Testis (tissue), 3 donors: Measurements from ENCODE around the gene GALNT4. TPM values are rescaled to one million over a fixed set of nuclear protein-coding genes. Genes with fewer than 3 reads are reported as not detected.

ENCODE experiments used
- DNase-seq: peaks from one replicate; pipeline ENCODE4 v3.0.0-alpha.2; 2019
- H3K27ac ChIP-seq, 2 donors: fragments of 200-600 bp; sonication (generic); one replicate each; pipeline ENCODE4 v1.5.1; 2019
- H3K27me3 ChIP-seq: fragments of 200-600 bp; sonication (generic); one replicate; pipeline ENCODE4 v1.5.1; 2019
- H3K36me3 ChIP-seq: fragments of 200-600 bp; sonication (generic); one replicate; pipeline ENCODE4 v1.5.1; 2017; ENCODE audit warnings: low read depth; ENCODE audit errors: missing control alignments
- H3K4me1 ChIP-seq: fragments of 200-600 bp; sonication (generic); one replicate; pipeline ENCODE4 v1.5.1; 2019
- H3K4me3 ChIP-seq, 2 donors: fragments of 200-600 bp; sonication (generic); one replicate each; pipeline ENCODE4 v1.5.1; 2017 to 2019
- H3K9me3 ChIP-seq: fragments of 200-600 bp; sonication (generic); one replicate; pipeline ENCODE4 v1.5.1; 2017
- POLR2A ChIP-seq: fragments of 450-650 bp; IDR thresholded peaks from one replicate; pipeline ENCODE4 v1.6.1; 2017; ENCODE audit warnings: antibody characterized with exemption, mild to moderate bottlenecking, moderate library complexity
- WGBS, 2 donors: methylation state at CpG; one replicate each; pipeline ENCODE4 v1.1.5; 2018; 5-methylcytosine and 5-hydroxymethylcytosine counted together
- intact Hi-C: fragments of 100-400 bp; cut with DNase I; formaldehyde crosslinking; loops from one replicate; pipeline ENCODE4 v1.15.1; 2023; ENCODE audit warnings: low total_unique reads
- polyA plus RNA-seq: library from polyadenylated mRNA; stranded (reverse); fragments of 350-450 nt; fragmentation: Illumina TruSeq; extraction: RNeasy Lipid Tissue Mini Kit (QIAGEN cat#74804); gene quantifications from one replicate; pipeline ENCODE4 v1.2.3, GENCODE V29; 2014; ENCODE audit warnings: low read depth, low replicate concordance; ENCODE audit not compliant: insufficient read depth
- small RNA-seq, 2 donors: library from RNA; depleted of rRNA; stranded (forward); fragments of <200 nt; gene quantifications; one replicate each; pipeline ENCODE3, GENCODE V24; 2016
- total RNA-seq, 2 donors: library from RNA; depleted of rRNA; stranded (reverse); fragments of >200 nt; gene quantifications; one replicate each; pipeline ENCODE4 v1.2.3, GENCODE V29; 2016
- TF ChIP-seq, protein P1 (sequence below), 3 experiments: fragments of 450-650 bp in 2 of 3; fragments of 200-600 bp in 1 of 3; sonication (generic) in 1 of 3; IDR thresholded peaks; one replicate each; pipeline ENCODE4 v1.5.1; 2016 to 2019; ENCODE audit warnings: antibody characterized with exemption in 3 of 3, mild to moderate bottlenecking in 2 of 3, moderate library complexity in 1 of 3

Gene GALNT4
- total and polyA plus RNA-seq, 3 donors from 2014 or later, result 1.8 to 4.3 (median 3.4) TPM

DNA sequence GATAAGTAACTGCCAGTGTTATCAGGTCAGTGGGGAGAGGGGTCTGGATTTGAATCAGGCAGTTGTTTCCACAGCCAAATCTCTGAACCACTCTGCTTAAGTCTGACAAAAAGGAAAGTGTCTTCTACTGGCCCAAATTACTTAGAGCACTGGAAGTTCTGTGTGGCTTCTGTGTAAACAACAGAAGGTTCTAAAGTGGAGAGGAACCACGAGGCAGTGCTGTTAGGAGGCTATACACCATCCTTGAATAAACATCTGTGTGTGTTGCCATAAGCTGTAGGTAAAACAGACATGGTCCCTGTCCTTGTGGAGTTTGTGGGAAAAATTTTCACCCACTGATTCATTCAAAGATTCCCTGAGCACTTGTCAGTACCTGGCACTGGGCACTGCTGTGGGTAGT, 50.0 kb downstream of the GALNT4 start:
- H3K4me3 ChIP-seq, result no peak overlapping the region
- H3K27me3 ChIP-seq, result no peaks in the 10 kb centered on the region
- TF ChIP-seq, protein P1, sequence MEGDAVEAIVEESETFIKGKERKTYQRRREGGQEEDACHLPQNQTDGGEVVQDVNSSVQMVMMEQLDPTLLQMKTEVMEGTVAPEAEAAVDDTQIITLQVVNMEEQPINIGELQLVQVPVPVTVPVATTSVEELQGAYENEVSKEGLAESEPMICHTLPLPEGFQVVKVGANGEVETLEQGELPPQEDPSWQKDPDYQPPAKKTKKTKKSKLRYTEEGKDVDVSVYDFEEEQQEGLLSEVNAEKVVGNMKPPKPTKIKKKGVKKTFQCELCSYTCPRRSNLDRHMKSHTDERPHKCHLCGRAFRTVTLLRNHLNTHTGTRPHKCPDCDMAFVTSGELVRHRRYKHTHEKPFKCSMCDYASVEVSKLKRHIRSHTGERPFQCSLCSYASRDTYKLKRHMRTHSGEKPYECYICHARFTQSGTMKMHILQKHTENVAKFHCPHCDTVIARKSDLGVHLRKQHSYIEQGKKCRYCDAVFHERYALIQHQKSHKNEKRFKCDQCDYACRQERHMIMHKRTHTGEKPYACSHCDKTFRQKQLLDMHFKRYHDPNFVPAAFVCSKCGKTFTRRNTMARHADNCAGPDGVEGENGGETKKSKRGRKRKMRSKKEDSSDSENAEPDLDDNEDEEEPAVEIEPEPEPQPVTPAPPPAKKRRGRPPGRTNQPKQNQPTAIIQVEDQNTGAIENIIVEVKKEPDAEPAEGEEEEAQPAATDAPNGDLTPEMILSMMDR (IDR thresholded peaks at IDR 0.05), result no peak
- no peak for TF ChIP-seq POLR2A
- no peak overlapping the region for H3K27ac ChIP-seq
- no peaks in the 10 kb centered on the region for H3K9me3 ChIP-seq
- no peaks in the 10 kb centered on the region for H3K4me1 ChIP-seq
- H3K36me3 ChIP-seq, result no peaks in the 10 kb centered on the region
- WGBS, 2 donors, result 57 to 77% methylated on average over 1 of the region's 1 CpG
- intact Hi-C loops, result loop anchor here (10.0 kb wide), 1 partner anchor 50 kb away; the partner anchor contains the start of genes GALNT4 and POC1B
- no peak for DNase-seq

Small RNA genes within 50 kb of the gene (small RNA-seq; reads per million reads assigned to genes)
- gene AC025034.2 (0 reads per million in 2 donors), gene POC1B-GALNT4 (0 reads per million in 2 donors)

Other genes starting within 250 kb of the GALNT4 start
- 10 to 100 TPM; 10.9 to 17.2 TPM for gene DUSP6, start 172.3 kb downstream of the GALNT4 start, total RNA-seq
- gene DUSP6, start 172.3 kb downstream of the GALNT4 start, polyA plus RNA-seq, result 15.1 TPM
- 10 to 100 TPM; 21.3 to 30.2 TPM for gene POC1B, start 1.3 kb upstream of the GALNT4 start, total RNA-seq
- gene POC1B, start 1.3 kb upstream of the GALNT4 start, polyA plus RNA-seq, result 16.8 TPM
- gene ATP2B1, start 184.0 kb upstream of the GALNT4 start, total RNA-seq, result 100 to 1,000 TPM in 1 of 2 donors, 10 to 100 TPM in 1; 98.7 to 142 TPM
- 32.1 TPM for gene ATP2B1, start 184.0 kb upstream of the GALNT4 start, polyA plus RNA-seq